ENCODE data around the gene GSK3A.

DNA sequence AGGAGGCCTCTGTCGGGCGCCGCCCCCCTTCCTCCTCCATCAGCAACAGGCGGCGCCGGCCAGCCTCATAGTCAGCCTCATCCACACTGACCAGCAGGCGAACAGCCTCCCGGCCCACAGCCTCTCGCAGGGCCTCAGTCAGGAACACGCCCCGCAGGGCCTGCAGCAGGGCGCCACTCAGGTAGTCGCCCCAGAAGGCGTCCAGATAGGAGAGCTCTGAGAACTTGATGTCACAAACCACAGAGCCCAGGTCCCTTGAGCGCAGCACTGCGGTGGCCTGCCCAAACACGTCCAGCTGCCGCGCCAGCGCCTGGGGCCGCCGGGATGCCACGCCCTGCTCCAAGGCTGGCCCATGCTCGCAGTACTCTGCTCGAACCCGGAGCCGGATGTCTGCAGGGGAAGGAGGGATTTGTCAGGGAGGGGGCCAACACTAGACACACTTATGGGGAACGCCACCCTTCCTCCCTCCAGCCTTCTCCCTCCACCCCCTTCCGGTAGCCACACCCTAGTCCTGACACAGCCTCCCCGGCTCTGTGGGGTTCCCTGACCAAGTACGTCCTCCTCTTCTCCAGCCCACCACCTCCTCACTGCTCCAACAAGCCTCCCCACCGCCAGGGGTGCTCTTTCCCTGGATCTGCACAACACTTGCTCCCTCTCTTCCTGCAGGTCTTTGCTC, 42.8 kb downstream of the GSK3A start:
- TF ChIP-seq CTCF (conservative IDR thresholded peaks at IDR 0.05; ENCODE audit: low read depth in 2 of 2) = peak; percentile 33 to 56; a peak in 3 of 4 replicates
- no peak for TF ChIP-seq REST (IDR thresholded peaks at IDR 0.05; ENCODE audit: unreplicated experiment)
- no peak for TF ChIP-seq JUNB (IDR thresholded peaks at IDR 0.05; ENCODE audit: unreplicated experiment)
